ENCODE results near the gene WIPI1.

DNA sequence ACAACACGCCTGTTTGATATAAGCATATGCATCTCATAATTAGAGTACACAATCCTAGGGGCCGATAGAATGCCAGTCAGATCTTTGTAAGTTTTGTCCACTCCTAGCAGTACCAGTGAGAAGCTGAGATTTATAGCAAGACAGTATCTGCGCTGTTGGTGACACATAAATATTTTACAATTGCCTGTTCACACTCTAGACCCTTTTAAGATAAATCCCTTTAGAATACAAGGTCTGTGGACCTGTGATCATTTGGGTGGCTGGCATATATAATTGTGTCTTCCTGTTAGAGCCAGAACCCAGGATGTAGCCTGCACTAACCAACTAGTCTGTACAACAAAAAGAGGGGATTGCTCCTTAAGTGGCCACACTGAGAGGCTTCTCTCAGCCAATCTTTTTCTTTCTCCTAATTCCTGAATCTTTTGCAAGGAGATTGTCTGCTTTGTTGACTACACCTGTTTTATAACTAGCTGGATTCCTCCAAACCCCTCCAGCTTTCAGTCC, 74.7 kb downstream of the WIPI1 start:
- TF ChIP-seq ZSCAN20 (CRISPR knock-in tag; IDR thresholded peaks at IDR 0.05): no peak
- TF ChIP-seq CEBPB (IDR thresholded peaks at IDR 0.05): no peak
- no peak for TF ChIP-seq RCOR1 (IDR thresholded peaks at IDR 0.05; ENCODE audit: low read depth, low read length)
